ENCODE data around the gene CUBN. TPM values are rescaled to one million over a fixed set of nuclear protein-coding genes. Genes with fewer than 3 reads are reported as not detected.

Gene CUBN
- total RNA-seq, 1 donor from 2014 or later = 2.7 TPM

DNA sequence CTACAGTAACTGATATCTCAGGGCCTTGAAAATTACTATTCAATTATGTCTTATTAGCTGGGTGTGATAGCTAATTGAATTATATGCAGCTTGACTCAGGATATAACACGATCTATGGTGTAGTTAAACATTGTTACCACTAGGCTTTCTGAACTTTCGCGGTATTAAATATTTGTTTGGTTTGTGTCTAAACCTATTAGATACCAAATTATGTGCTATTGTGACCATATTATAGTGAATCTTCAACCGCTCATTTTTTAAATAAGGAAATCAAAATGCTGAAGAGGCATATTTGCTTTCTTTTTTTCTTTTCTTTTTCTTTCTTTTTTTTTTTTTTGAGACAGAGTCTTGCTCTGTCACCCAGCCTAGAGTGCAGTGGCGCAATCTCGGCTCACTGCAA, 213.1 kb downstream of the CUBN start:
- Mint-ChIP-seq H3K4me3 (ENCODE audit: unreplicated experiment) (no peak overlapping the region), H3K27me3 (ENCODE audit: low read depth, unreplicated experiment) (no peaks in the 10 kb centered on the region), H3K27ac (ENCODE audit: unreplicated experiment) (no peak overlapping the region), H3K4me1 (ENCODE audit: low read depth, unreplicated experiment) (no peaks in the 10 kb centered on the region), H3K9me3 (ENCODE audit: unreplicated experiment) (no peaks in the 10 kb centered on the region), H3K36me3 (ENCODE audit: low read depth, unreplicated experiment) (peaks cover 12% of the 10 kb centered on the region)
- Histone ChIP-seq H3K27me3 (ENCODE audit: insufficient read depth, low read length) (no peaks in the 10 kb centered on the region), H4K20me1 (ENCODE audit: insufficient read depth, low read length) (no peaks in the 10 kb centered on the region), H3K27ac (ENCODE audit: low read depth, low read length) (no peak overlapping the region), H3K4me1 (ENCODE audit: insufficient read depth, low read length) (no peaks in the 10 kb centered on the region), H3K4me3 (ENCODE audit: insufficient read depth, low read depth, low read length) (no peak overlapping the region), H3K9ac (ENCODE audit: low read length) (no peak overlapping the region), H3K4me2 (ENCODE audit: low read length) (no peak overlapping the region), H3K79me2 (ENCODE audit: insufficient read depth, low read length) (no peaks in the 10 kb centered on the region), H2AFZ (ENCODE audit: low read depth, low read length) (no peak overlapping the region), H3K36me3 (ENCODE audit: insufficient read depth, low read length) (no peaks in the 10 kb centered on the region), H3K9me3 (ENCODE audit: insufficient read depth, low read depth, low read length) (no peaks in the 10 kb centered on the region)
- DNase-seq (ENCODE audit: low read depth) (no peak), FAIRE-seq (no peak)
- no peak for TF ChIP-seq EZH2 (IDR thresholded peaks at IDR 0.05; ENCODE audit: insufficient read depth, low read length)
- TF ChIP-seq, protein P1, sequence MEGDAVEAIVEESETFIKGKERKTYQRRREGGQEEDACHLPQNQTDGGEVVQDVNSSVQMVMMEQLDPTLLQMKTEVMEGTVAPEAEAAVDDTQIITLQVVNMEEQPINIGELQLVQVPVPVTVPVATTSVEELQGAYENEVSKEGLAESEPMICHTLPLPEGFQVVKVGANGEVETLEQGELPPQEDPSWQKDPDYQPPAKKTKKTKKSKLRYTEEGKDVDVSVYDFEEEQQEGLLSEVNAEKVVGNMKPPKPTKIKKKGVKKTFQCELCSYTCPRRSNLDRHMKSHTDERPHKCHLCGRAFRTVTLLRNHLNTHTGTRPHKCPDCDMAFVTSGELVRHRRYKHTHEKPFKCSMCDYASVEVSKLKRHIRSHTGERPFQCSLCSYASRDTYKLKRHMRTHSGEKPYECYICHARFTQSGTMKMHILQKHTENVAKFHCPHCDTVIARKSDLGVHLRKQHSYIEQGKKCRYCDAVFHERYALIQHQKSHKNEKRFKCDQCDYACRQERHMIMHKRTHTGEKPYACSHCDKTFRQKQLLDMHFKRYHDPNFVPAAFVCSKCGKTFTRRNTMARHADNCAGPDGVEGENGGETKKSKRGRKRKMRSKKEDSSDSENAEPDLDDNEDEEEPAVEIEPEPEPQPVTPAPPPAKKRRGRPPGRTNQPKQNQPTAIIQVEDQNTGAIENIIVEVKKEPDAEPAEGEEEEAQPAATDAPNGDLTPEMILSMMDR (IDR thresholded peaks at IDR 0.05; ENCODE audit: insufficient read depth, low read depth, low read length) = no peak

DNA sequence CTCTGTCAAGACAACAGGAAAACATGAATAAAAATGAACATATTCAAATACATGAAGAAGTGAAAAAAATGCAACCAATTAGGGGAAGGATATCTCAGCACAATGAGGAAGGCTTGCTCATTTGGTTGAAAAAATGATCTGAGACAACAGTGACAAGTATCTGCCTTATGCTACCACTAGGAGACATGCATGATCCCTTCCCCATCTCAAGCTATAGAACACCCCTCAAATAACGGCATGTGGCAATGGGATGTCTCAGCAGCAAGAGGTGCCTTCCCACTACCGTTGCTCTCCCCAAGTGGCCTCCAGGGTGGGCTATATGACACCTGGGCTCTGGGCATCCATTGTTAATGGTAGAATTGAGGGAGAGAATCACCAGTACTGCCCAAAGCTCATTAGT, 214.3 kb downstream of the CUBN start:
- peaks cover 5% of the 10 kb centered on the region for H3K4me1 Mint-ChIP-seq (ENCODE audit: low read depth, unreplicated experiment)
- H3K79me2 ChIP-seq (ENCODE audit: insufficient read depth, low read length) = no peaks in the 10 kb centered on the region
- no peak overlapping the region for H3K4me2 ChIP-seq (ENCODE audit: low read length)
- H4K20me1 ChIP-seq (ENCODE audit: insufficient read depth, low read length) = no peaks in the 10 kb centered on the region
- H3K27me3 ChIP-seq (ENCODE audit: insufficient read depth, low read length) = no peaks in the 10 kb centered on the region
- H3K4me3 Mint-ChIP-seq (ENCODE audit: unreplicated experiment) = no peak overlapping the region
- H3K36me3 ChIP-seq (ENCODE audit: insufficient read depth, low read length) = no peaks in the 10 kb centered on the region
- no peak for TF ChIP-seq EZH2 (IDR thresholded peaks at IDR 0.05; ENCODE audit: insufficient read depth, low read length)
- TF ChIP-seq, protein P1 (IDR thresholded peaks at IDR 0.05; ENCODE audit: insufficient read depth, low read depth, low read length) = no peak
- no peaks in the 10 kb centered on the region for H3K9me3 Mint-ChIP-seq (ENCODE audit: unreplicated experiment)
- H3K4me3 ChIP-seq (ENCODE audit: insufficient read depth, low read depth, low read length) = no peak overlapping the region
- peaks cover 12% of the 10 kb centered on the region for H3K36me3 Mint-ChIP-seq (ENCODE audit: low read depth, unreplicated experiment)
- FAIRE-seq (no peak), DNase-seq (ENCODE audit: low read depth) (no peak)
- H3K4me1 ChIP-seq (ENCODE audit: insufficient read depth, low read length) = peaks cover 2% of the 10 kb centered on the region
- no peak overlapping the region for H3K27ac Mint-ChIP-seq (ENCODE audit: unreplicated experiment)
- H3K27ac ChIP-seq (ENCODE audit: low read depth, low read length) = no peak overlapping the region
- no peak overlapping the region for H3K9ac ChIP-seq (ENCODE audit: low read length)
- H3K9me3 ChIP-seq (ENCODE audit: insufficient read depth, low read depth, low read length) = no peaks in the 10 kb centered on the region
- no peaks in the 10 kb centered on the region for H3K27me3 Mint-ChIP-seq (ENCODE audit: low read depth, unreplicated experiment)
- H2AFZ ChIP-seq (ENCODE audit: low read depth, low read length) = no peak overlapping the region

DNA sequence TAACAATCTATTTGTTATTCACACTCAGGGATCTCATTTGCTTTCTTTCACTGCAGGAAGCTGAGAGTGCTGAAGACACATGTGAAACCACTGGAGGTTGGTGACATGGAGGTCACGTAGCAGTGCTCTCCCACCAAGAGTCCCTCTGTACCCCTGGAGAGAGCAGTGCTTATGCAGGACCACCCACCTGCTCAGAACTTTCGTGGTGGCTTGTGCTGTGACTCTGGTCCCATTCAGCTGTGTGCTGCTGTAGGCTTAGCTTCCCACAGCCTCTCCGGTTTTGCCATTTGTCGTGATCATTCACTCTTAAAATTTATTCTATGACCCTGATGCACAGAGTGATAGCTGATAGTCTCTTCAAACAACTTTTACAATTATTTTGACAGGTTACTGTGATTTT, 216.3 kb downstream of the CUBN start:
- H2AFZ ChIP-seq (ENCODE audit: low read depth, low read length) = no peak overlapping the region
- H3K27me3 ChIP-seq (ENCODE audit: insufficient read depth, low read length) = no peaks in the 10 kb centered on the region
- H3K4me1 ChIP-seq (ENCODE audit: insufficient read depth, low read length) = peaks cover 5% of the 10 kb centered on the region
- no peaks in the 10 kb centered on the region for H3K79me2 ChIP-seq (ENCODE audit: insufficient read depth, low read length)
- no peak overlapping the region for H3K27ac ChIP-seq (ENCODE audit: low read depth, low read length)
- peaks cover 9% of the 10 kb centered on the region for H3K4me1 Mint-ChIP-seq (ENCODE audit: low read depth, unreplicated experiment)
- no peak overlapping the region for H3K9ac ChIP-seq (ENCODE audit: low read length)
- H3K9me3 Mint-ChIP-seq (ENCODE audit: unreplicated experiment) = no peaks in the 10 kb centered on the region
- H3K36me3 Mint-ChIP-seq (ENCODE audit: low read depth, unreplicated experiment) = peaks cover 15% of the 10 kb centered on the region
- H3K4me3 ChIP-seq (ENCODE audit: insufficient read depth, low read depth, low read length) = no peak overlapping the region
- no peaks in the 10 kb centered on the region for H3K36me3 ChIP-seq (ENCODE audit: insufficient read depth, low read length)
- no peak overlapping the region for H3K27ac Mint-ChIP-seq (ENCODE audit: unreplicated experiment)
- H3K27me3 Mint-ChIP-seq (ENCODE audit: low read depth, unreplicated experiment) = no peaks in the 10 kb centered on the region
- H4K20me1 ChIP-seq (ENCODE audit: insufficient read depth, low read length) = no peaks in the 10 kb centered on the region
- no peak overlapping the region for H3K4me3 Mint-ChIP-seq (ENCODE audit: unreplicated experiment)
- no peak for DNase-seq (ENCODE audit: low read depth)
- FAIRE-seq = no peak
- H3K4me2 ChIP-seq (ENCODE audit: low read length) = no peak overlapping the region
- no peaks in the 10 kb centered on the region for H3K9me3 ChIP-seq (ENCODE audit: insufficient read depth, low read depth, low read length)
- TF ChIP-seq, protein P1 (IDR thresholded peaks at IDR 0.05; ENCODE audit: insufficient read depth, low read depth, low read length) = no peak
- TF ChIP-seq EZH2 (IDR thresholded peaks at IDR 0.05; ENCODE audit: insufficient read depth, low read length) = no peak

All from astrocyte (in vitro differentiated cells and primary cell).